Measurements from ENCODE around the gene SLAMF1. TPM values are rescaled to one million over a fixed set of nuclear protein-coding genes. Genes with fewer than 3 reads are reported as not detected.

Gene SLAMF1
- total RNA-seq, 4 donors from 2014 or later: 1.1 to 2.2 (median 1.7) TPM; not detected in 1

- Histone ChIP-seq H3K4me1 (peaks cover 0 to 7% (median 0%) of the 10 kb centered on the region in 3 donors), H3K27ac (no peak overlapping the region), H3K36me3 (no peaks in the 10 kb centered on the region), H3K27me3 (no peaks in the 10 kb centered on the region), H3K9me3 (no peaks in the 10 kb centered on the region), H3K4me3 (peak overlapping the region in 2 of 4 donors; percentile 35 to 52)
- no peak for DNase-seq
- intact Hi-C loops (cut with DNase I): no loop called here
- TF ChIP-seq CTCF (IDR thresholded peaks at IDR 0.05) (no peak), POLR2A (IDR thresholded peaks at IDR 0.05) (no peak)
These were observed 2.4 kb downstream of the SLAMF1 start for GRCh38 chr1:160644399-160644798.

GRCh38 chr1:160643138-160643537 lies 3.7 kb downstream of the SLAMF1 start:
- H3K36me3 ChIP-seq: no peaks in the 10 kb centered on the region
- TF ChIP-seq CTCF (IDR thresholded peaks at IDR 0.05): no peak
- no peak for TF ChIP-seq POLR2A (IDR thresholded peaks at IDR 0.05)
- no peak overlapping the region for H3K27ac ChIP-seq
- 74 to 85% methylated on average over 5 of the region's 5 CpGs for whole genome bisulfite sequencing, 2 donors
- DNase-seq: no peak
- intact Hi-C loops (cut with DNase I): no loop called here
- H3K27me3 ChIP-seq: no peaks in the 10 kb centered on the region
- peaks cover 0 to 7% (median 0%) of the 10 kb centered on the region in 3 donors for H3K4me1 ChIP-seq
- peak overlapping the region in 1 of 4 donors; percentile 14 for H3K4me3 ChIP-seq
- H3K9me3 ChIP-seq: no peaks in the 10 kb centered on the region

- no peak for TF ChIP-seq CTCF (IDR thresholded peaks at IDR 0.05)
- TF ChIP-seq POLR2A (IDR thresholded peaks at IDR 0.05): no peak
- Histone ChIP-seq H3K27ac (no peak overlapping the region), H3K36me3 (no peaks in the 10 kb centered on the region), H3K9me3 (no peaks in the 10 kb centered on the region), H3K27me3 (no peaks in the 10 kb centered on the region), H3K4me3 (no peak overlapping the region), H3K4me1 (peaks cover 0 to 5% (median 0%) of the 10 kb centered on the region in 3 donors)
- WGBS, 2 donors: 90 to 92% methylated on average over 2 of the region's 2 CpGs
- no peak for DNase-seq
- intact Hi-C loops (cut with DNase I): no loop called here
These were observed 4.6 kb downstream of the SLAMF1 start for GRCh38 chr1:160642281-160642644.

- no peaks in the 10 kb centered on the region for H3K36me3 ChIP-seq
- no peak for DNase-seq
- no peak for TF ChIP-seq POLR2A (IDR thresholded peaks at IDR 0.05)
- no peak for TF ChIP-seq CTCF (IDR thresholded peaks at IDR 0.05)
- no peaks in the 10 kb centered on the region for H3K9me3 ChIP-seq
- peak overlapping the region in 1 of 4 donors; percentile 25 for H3K4me3 ChIP-seq
- intact Hi-C loops (cut with DNase I): no loop called here
- H3K27me3 ChIP-seq: no peaks in the 10 kb centered on the region
- WGBS, 2 donors: 62 to 74% methylated on average over 8 of the region's 8 CpGs
- peaks cover 0 to 4% (median 0%) of the 10 kb centered on the region in 3 donors for H3K4me1 ChIP-seq
- H3K27ac ChIP-seq: peak overlapping the region in 2 of 4 donors; percentile 7 to 49
These were observed 5.2 kb downstream of the SLAMF1 start for GRCh38 chr1:160641323-160642280.

GRCh38 chr1:160640359-160641123 lies 6.3 kb downstream of the SLAMF1 start:
- Histone ChIP-seq H3K36me3 (no peaks in the 10 kb centered on the region), H3K27ac (no peak overlapping the region), H3K9me3 (no peaks in the 10 kb centered on the region), H3K4me1 (peaks cover 0 to 4% (median 0%) of the 10 kb centered on the region in 3 donors), H3K4me3 (no peak overlapping the region), H3K27me3 (no peaks in the 10 kb centered on the region)
- no peak for DNase-seq
- WGBS, 2 donors: 80 to 88% methylated on average over 2 of the region's 2 CpGs
- intact Hi-C loops (cut with DNase I): no loop called here
- TF ChIP-seq CTCF (IDR thresholded peaks at IDR 0.05) (no peak), POLR2A (IDR thresholded peaks at IDR 0.05) (no peak)
